Right cardiac atrium (tissue), 5 donors: Measurements from ENCODE around the gene STK39. TPM values are rescaled to one million over a fixed set of nuclear protein-coding genes. Genes with fewer than 3 reads are reported as not detected.

Experiments used
- ATAC-seq, 2 donors: fragments of 200-7000 bp; cut with Tn5 transposase; one replicate each; pipeline versions ENCODE4 v1.8.0 to v1.9.1; 2020; ENCODE audit warnings: moderate library complexity in 2 of 2, mild to moderate bottlenecking in 1 of 2
- DNase-seq, 3 donors: peaks; one replicate each; pipeline ENCODE4 v3.0.0-alpha.2; 2020
- H3K27ac ChIP-seq: one replicate; pipeline ENCODE4 v1.5.1; 2013; ENCODE audit warnings: mild to moderate bottlenecking, low read length, control low read depth, moderate library complexity
- H3K27me3 ChIP-seq: one replicate; pipeline ENCODE4 v1.6.1; 2013; ENCODE audit not compliant: control insufficient read depth, insufficient read depth
- H3K4me1 ChIP-seq: one replicate; pipeline ENCODE4 v1.6.1; 2013; ENCODE audit warnings: low read length; ENCODE audit not compliant: control insufficient read depth, insufficient read depth
- H3K4me3 ChIP-seq: one replicate; pipeline ENCODE4 v1.5.1; 2013; ENCODE audit warnings: low read length, control low read depth
- H3K9me3 ChIP-seq: one replicate; pipeline ENCODE4 v1.6.1; 2013; ENCODE audit warnings: low read length; ENCODE audit not compliant: control insufficient read depth
- WGBS: extraction: QIAGEN DNeasy Blood & Tissue Kit; methylation state at CpG from one replicate; pipeline ENCODE4 v1.1.7; 2013; 5-methylcytosine and 5-hydroxymethylcytosine counted together
- intact Hi-C, 4 donors: fragments of 100-400 bp; cut with DNase I; formaldehyde crosslinking; loops; one replicate each; pipeline versions ENCODE4 v1.11.0 to v1.14.0; 2022 to 2023
- polyA plus RNA-seq: library from polyadenylated mRNA; stranded (reverse); fragments of 200-250 nt; gene quantifications from one replicate; pipeline ENCODE4 v1.2.3, GENCODE V29; 2013
- total RNA-seq, 4 donors: library from RNA; stranded (reverse); fragmentation: NEBNext Ultra II Directional; extraction: Animal tissue kit (Norgen Biotek cat#: 25700); gene quantifications; one replicate each; pipeline ENCODE4 v1.2.1, GENCODE V29; 2021
- donor health status: healthy with polysubstance abuse.
- donor health status: DM: no; HTN: yes; CAD: no.
- donor health status: DM: no; HTN: no; CAD: no.
- donor health status: DM: no; HTN: yes; CAD: no; lungs with severe emphysema.
- donor health status: DM: yes; HTN: yes; CAD: no.

STK39 gene
- total and polyA plus RNA-seq, 5 donors: 9.0 to 10.5 (median 10.2) TPM

GRCh38 chr2:167943897-167944296 is 303.5 kb downstream of the STK39 start:
- WGBS: 67% methylated on average over 1 of the region's 1 CpG
- ATAC-seq (no peak), DNase-seq (no peak)
- Histone ChIP-seq H3K4me3 (no peak overlapping the region), H3K4me1 (peaks cover 4% of the 10 kb centered on the region), H3K9me3 (no peaks in the 10 kb centered on the region), H3K27ac (no peak overlapping the region), H3K27me3 (no peaks in the 10 kb centered on the region)
- intact Hi-C loops: no loop called here

GRCh38 chr2:167943368-167943767 is 304.0 kb downstream of the STK39 start:
- intact Hi-C loops: no loop called here
- 96% methylated on average over 1 of the region's 1 CpG for WGBS
- Histone ChIP-seq H3K4me1 (peaks cover 4% of the 10 kb centered on the region), H3K27me3 (no peaks in the 10 kb centered on the region), H3K27ac (no peak overlapping the region), H3K4me3 (no peak overlapping the region), H3K9me3 (no peaks in the 10 kb centered on the region)
- DNase-seq: no peak
- no peak for ATAC-seq

GRCh38 chr2:167942366-167943081 is 304.9 kb downstream of the STK39 start:
- no peaks in the 10 kb centered on the region for H3K9me3 ChIP-seq
- 60% methylated on average over 3 of the region's 3 CpGs for WGBS

GRCh38 chr2:167941604-167942003 is 305.8 kb downstream of the STK39 start:
- intact Hi-C loops: no loop called here

More at GRCh38 chr2:167942366-167943081, 304.9 kb downstream of the STK39 start:
- H3K27ac ChIP-seq: no peak overlapping the region
- ATAC-seq (no peak), DNase-seq (no peak)
- no peak overlapping the region for H3K4me3 ChIP-seq
- peaks cover 4% of the 10 kb centered on the region for H3K4me1 ChIP-seq
- H3K27me3 ChIP-seq: no peaks in the 10 kb centered on the region
- intact Hi-C loops: no loop called here

GRCh38 chr2:167940734-167941507 is 306.5 kb downstream of the STK39 start:
- intact Hi-C loops: no loop called here
- Histone ChIP-seq H3K27me3 (no peaks in the 10 kb centered on the region), H3K27ac (no peak overlapping the region), H3K4me3 (no peak overlapping the region), H3K4me1 (peaks cover under 1% of the 10 kb centered on the region), H3K9me3 (no peaks in the 10 kb centered on the region)
- DNase-seq (no peak), ATAC-seq (no peak)
- 87% methylated on average over 11 of the region's 11 CpGs for WGBS

More at GRCh38 chr2:167941604-167942003, 305.8 kb downstream of the STK39 start:
- WGBS: 93% methylated on average over 9 of the region's 9 CpGs
- H3K27me3 ChIP-seq: no peaks in the 10 kb centered on the region
- H3K4me3 ChIP-seq: no peak overlapping the region
- H3K4me1 ChIP-seq: peaks cover 4% of the 10 kb centered on the region
- no peak for ATAC-seq
- DNase-seq: no peak
- H3K9me3 ChIP-seq: no peaks in the 10 kb centered on the region
- H3K27ac ChIP-seq: no peak overlapping the region

- Histone ChIP-seq H3K27me3 (no peaks in the 10 kb centered on the region), H3K4me1 (no peaks in the 10 kb centered on the region), H3K27ac (no peak overlapping the region), H3K4me3 (no peak overlapping the region), H3K9me3 (no peaks in the 10 kb centered on the region)
- no peak for DNase-seq
- 81% methylated on average over 3 of the region's 3 CpGs for WGBS
- ATAC-seq: no peak
- intact Hi-C loops: no loop called here
These were observed 307.1 kb downstream of the STK39 start for GRCh38 chr2:167940346-167940725.

- no peak for ATAC-seq
- Histone ChIP-seq H3K4me3 (no peak overlapping the region), H3K27me3 (no peaks in the 10 kb centered on the region), H3K4me1 (no peaks in the 10 kb centered on the region), H3K9me3 (no peaks in the 10 kb centered on the region), H3K27ac (no peak overlapping the region)
- DNase-seq: no peak
- WGBS: 66% methylated on average over 5 of the region's 5 CpGs
- intact Hi-C loops: no loop called here
These were observed 307.7 kb downstream of the STK39 start for GRCh38 chr2:167939514-167940345.

GRCh38 chr2:167937403-167937802 is 310.0 kb downstream of the STK39 start:
- 98% methylated on average over 1 of the region's 1 CpG for WGBS
- no peak overlapping the region for H3K4me3 ChIP-seq
- H3K4me1 ChIP-seq: no peaks in the 10 kb centered on the region
- H3K27me3 ChIP-seq: no peaks in the 10 kb centered on the region
- intact Hi-C loops: no loop called here
- DNase-seq: no peak
- no peak for ATAC-seq
- H3K9me3 ChIP-seq: no peaks in the 10 kb centered on the region
- no peak overlapping the region for H3K27ac ChIP-seq

- H3K4me1 ChIP-seq: no peaks in the 10 kb centered on the region
- H3K27ac ChIP-seq: no peak overlapping the region
- WGBS: 87% methylated on average over 4 of the region's 4 CpGs
- H3K4me3 ChIP-seq: no peak overlapping the region
- intact Hi-C loops: no loop called here
- DNase-seq: no peak
- no peak for ATAC-seq
- H3K27me3 ChIP-seq: no peaks in the 10 kb centered on the region
- no peaks in the 10 kb centered on the region for H3K9me3 ChIP-seq
These were observed 311.6 kb downstream of the STK39 start for GRCh38 chr2:167935803-167936110.

GRCh38 chr2:167933097-167933814 is 314.1 kb downstream of the STK39 start:
- WGBS: 89% methylated on average over 4 of the region's 4 CpGs
- Histone ChIP-seq H3K4me1 (no peaks in the 10 kb centered on the region), H3K9me3 (no peaks in the 10 kb centered on the region), H3K27me3 (no peaks in the 10 kb centered on the region), H3K27ac (no peak overlapping the region), H3K4me3 (no peak overlapping the region)
- intact Hi-C loops: no loop called here
- DNase-seq (no peak), ATAC-seq (no peak)
